NCI-H1436 treated with DMSO at 0.1 percent for 48 hours (cell line): ENCODE measurements around the gene PRRT1.
"Not testable (repeated sequence)": the region's sequence is repeated elsewhere in the genome, so short reads cannot be mapped to it uniquely, and the experiment has no call there.

Source experiments
- DNase-seq: peaks from one replicate; lab custom pipeline; 2025; lab: John Stamatoyannopoulos, UW

The PRRT1 gene

DNA sequence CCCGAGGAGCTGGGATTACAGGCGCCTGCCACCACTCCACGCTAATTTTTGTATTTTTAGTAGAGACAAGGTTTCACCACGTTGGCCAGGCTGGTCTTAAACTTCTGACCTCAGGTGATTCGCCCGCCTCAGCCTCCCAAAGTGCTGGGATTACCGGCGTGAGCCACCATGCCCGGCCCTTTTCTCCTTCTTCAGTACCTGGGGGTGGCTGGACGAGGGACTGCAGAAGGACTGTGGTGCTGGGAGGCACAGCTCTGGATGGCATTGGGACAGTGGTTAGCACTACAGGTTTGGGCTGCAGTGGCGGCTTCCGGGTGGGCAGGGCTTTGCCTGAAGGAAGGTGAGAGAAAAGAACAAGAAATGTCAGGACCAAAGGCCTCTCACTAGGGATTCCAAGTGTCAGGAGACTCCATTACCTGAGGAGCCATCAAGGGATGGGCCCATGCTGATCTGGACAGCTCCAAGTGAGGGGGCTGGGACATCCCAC, 31.1 kb downstream of the PRRT1 start:
- no peak for DNase-seq

DNA sequence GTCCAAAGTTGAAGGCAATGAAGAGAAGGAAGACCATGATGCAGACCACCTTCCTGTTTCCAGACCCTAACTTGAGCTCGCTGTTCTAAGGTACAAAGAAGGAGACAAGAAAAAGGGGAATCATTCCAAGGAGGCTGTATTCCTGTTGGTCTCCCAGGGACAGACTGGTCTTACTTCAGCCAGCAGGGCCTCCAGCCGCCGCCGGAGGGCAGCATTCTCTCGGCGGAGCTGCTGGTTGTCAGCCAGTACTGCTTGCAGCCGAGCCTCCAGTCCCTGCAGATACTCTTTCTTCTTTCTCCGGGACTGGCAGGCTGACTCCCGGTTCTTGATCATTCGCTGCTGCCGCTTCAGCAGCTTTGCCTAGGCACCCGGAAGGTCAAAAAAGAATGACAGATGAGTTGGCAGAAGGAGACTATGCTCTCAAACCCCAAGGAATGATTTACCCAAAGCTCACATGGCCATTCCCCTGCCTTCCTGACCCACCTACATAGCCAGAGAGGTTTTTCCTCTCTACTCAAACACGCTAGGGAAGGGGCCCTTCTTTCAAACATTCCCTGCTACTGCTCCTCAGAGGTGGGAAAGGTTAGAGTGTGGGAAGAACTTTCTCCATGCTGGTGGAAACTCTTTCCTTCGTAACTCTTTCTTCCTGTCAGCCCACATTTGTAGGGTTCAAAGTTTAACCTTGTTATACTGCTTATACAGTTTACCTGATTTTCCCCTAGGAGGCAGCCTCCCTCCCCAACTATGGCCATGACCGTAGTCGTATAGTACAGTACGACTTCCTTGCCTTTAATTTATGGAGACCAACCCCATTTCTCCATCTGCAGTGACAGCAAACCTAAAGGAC, 32.7 kb downstream of the PRRT1 start:
- peak; percentile 4 for DNase-seq

DNA sequence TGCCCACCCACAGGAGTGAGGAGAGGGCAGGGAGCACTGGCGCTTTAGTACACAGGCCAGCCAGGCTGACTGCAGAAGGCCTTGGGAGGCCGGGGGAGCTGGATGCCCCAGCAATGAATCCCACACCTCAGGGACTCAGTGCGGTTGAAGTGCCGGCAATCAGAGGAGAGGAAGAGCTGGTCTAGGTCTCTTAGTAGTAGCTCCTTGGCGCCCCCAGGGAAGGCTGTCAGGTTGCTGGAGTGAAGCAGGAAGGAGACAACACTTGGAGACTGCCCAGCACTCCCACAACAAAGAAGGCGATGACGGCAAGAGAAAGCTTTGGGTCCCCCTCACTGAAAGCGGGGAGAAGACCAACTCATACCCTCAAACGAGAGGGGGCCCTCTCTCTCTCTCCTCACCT, 34.3 kb downstream of the PRRT1 start:
- no peak for DNase-seq

DNA sequence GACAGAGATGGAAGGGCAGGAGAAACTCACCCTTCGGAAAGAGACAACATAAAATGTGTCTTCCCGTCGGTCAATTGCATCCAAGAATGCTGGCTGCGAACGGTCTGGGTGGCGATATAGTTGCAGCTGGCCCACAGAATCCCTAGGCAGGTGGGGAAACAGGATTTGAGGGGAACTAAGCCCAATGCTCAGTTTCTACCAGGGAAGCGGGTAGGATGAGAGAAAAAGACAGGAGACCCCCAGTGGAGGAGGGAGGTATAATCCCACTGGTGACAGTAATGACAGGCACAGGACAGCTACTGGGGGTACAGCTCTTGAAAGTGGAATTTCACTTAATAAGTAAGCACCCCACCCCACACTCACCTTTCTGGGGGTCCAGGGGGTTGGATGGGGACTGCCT, 35.1 kb downstream of the PRRT1 start:
- DNase-seq = no peak

DNA sequence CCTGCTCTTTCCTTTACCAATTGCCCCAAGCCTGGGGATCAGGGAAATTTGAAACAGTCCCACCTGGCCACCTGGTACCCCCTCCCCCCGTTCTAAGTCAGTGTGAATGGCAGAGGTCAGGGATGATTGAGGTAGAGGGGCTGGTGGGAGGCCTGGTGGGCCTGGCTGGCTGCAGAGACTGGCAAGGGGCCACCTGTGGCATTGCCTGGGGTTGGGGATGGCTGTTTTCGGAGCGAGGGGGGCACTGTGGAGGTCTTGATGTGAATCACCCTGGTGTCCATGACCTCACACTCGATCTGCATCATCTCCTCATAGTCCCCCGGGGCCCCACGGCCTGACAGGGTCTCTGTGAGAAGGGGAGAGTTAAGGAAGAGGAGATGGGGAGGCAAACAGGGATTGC, 36.1 kb downstream of the PRRT1 start:
- DNase-seq = no peak

DNA sequence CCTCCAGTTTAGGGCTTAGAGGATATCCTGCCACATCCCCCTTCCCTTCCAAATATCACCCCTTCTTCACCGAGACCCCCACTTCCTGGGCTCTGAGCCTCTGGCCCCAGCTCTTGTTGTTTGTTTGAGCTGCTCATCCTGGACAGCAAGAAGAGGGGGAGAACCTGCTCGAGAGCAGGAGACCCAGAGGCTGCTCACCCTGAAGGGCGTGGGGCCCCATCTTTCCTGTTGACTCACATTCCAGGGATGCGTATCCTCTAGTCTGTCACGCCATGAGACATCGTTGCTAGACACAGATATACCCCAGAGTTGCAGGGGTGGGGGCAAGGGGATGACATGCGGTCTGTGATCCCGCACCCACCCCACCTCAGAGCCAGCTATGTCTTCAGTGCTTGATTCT, 36.9 kb downstream of the PRRT1 start:
- DNase-seq = no peak

DNA sequence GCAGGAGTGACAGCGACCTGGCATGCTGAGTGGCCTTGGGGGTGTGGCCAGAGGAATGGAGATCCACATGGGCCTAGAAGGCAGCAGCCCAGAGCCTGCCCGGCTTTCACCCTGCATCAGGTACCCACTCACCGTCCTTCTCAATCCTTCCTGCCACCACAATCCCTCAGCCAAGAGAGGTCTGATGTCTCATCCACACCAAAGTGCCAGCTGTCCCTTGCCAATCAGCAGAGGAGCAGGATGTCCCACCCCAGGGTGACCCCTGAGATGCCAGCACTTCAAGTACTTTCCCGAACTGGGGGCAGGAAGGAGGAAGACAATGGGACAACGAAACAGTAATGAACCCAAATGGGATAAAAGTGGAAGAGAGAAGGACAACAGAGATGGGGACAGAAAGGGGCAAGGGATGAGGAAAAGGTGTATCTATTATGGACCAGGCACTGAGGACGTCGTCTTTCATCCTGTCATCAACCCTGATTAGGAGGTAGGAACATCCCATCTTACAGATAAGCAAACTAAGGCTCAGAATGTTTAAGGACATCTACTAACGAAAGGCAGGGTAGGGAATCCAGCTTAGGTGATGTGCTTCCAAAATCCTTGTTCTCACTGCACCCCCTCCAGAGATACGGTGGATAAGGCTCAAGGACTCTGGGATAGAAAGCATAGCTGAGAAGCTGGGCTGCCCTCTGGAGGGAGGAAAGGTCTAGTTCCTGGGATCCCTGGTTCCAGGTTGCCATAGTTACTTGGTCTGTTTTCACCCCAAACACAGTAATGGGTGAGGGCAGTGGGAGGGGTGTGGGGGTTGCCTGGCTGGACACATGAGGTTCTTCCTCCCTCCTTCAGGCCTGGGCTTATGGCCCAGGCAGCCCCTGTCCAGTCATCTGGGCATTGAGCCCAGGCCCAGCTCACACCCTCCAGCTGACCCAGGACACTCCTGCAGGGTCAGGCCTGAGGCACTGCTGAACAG, 38.1 kb downstream of the PRRT1 start:
- no peak for DNase-seq

DNA sequence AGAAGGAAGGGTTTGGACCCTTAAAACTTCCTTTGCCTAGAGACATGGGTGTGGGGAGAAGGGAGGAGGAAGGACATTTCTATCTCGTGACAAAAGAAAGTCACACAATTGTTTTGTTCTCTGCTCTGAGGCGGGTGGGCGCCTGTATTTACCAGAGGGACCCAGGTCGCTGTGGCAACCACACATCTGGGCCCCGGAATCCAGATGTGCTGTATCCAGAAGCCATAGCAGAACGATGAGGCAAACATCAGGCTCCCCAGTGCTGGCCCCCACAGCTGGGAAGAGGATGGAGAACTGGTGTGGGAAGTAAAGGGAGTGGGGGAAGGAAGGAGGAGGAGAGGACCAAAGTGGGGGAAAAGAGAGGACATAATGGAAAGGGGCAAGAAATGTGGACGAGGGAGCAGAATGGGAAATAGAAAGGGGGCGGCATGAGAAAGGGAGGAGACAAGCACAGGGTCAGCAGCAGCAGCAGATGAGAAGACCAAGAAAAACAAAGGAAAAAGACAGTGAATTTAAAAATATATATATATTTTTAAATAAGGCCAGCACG, 39.2 kb downstream of the PRRT1 start:
- DNase-seq = no peak

DNA sequence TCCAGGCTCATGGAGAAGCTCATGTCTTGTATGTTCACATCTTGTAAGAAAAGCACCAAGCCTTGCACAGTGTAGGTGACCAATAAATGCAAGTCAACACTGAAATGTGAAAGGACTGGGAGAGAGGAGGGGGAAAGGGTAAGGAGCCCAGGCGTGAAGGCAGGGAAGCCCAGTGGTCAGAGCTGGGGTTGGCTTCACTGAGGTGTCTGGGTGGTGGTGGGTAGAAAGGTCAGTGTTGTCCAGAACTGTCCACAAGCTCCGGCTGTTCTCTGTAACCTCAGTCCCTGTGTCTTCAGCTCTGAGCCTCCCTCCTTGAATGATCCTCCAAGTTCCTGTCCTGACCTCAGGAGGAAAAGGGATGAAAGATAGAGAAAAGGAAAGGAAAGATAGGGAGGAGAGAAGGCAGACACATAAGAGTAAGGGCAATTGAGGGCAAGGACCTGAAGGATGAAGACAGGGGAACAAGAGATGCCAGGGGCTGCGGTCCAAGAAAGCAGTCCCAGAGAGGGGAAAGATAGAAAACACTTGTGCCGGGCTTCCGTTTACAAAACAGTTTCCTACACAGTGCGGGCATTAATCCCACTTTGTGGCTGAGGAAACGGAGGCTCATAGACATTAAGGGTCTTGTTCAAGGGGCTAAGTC, 40.2 kb downstream of the PRRT1 start:
- no peak for DNase-seq

DNA sequence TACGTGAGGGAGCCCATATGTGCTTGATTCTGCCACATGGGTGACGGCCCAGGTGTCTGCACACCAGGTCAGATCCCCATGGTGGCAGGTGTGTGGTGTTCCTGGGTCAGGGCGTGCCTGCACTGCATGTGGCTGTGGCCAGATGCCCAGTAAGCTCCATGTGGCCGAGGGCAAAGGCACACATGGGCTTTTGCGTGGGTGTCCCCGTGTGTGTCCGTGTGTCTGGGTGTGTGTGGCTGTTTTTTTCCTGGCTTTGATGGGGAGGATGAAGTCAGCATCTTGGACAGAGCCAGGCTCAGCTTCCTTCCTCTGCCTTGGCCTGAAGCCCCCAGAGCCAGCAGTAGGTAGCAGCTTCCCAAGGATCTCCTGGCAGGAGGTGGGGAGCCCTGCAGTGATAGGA, 41.1 kb downstream of the PRRT1 start:
- DNase-seq = no peak

DNA sequence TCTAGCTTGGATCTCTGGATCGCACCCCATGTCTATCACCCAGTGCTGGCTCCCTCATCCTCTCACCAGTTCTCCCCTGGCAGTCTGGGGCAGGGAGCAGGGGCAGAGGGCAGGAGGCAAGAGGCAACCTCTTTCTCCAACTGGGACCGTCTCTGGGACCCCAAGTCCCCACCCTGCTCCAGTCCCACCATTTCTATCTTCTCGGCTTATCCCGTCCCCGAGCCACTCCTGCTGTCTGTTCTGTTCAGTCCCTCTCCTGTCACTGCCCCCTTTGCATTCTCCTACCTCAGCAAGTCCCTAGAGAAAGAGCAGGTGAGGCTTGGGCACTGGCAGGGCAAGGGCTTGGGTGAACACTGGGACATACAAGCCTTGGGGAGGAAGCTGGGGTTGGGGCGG, 42.0 kb downstream of the PRRT1 start:
- DNase-seq = no peak

DNA sequence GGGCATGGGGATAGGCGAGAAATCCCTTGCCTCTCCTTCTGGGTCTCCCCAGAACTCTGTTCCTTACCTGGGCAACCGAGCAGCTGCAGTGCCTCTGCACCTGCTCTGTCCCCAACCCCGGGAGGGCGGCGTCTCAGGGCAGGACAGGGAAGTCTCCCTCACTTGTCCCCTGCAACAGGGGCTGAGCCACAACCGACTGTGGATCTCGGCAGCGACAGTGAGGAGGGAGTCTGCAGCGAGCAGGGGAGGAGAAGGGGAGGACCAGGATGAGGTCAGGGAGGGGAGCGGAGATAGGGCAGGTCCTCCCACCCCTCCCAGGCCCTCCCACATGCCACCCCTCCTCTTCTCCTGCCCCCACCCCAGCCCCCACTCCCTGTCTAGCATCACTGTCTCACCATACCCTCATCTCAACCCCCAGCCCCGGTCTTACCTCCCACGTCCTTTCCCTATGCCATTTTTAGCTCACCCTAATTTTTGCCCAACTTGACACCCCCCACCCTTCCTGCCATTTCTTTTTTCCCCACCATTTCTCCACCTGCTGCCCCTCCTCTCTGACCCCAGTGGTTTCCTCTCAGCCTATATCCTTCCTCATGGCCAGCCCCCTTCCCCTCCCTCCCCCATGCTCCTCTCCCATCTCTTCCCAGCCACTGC, 42.5 kb downstream of the PRRT1 start, which contains the start of gene TNXB:
Gene TNXB (minus strand): TSS at position 225 of the 651 bp plus-strand sequence. CDS start 11,140 bp downstream, outside the sequence.
- no peak for DNase-seq

DNA sequence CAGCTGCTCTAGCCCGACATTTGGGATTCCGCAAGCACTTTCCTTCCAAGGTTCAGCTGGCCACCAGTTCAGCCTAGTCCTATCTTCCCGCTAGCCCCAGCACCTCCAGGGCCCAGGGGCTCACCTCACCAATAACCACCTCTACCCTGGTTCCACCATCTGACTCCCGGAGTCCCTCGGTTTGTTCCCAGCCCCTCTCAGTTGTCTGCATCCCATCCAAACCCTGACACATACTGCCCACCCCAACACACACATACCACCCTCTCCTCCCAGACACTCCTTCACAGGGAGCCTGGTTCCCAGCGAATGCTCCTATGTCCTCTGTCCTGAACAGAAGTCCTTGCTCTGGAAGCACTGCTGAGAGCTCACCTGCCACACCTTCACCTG, 43.0 kb downstream of the PRRT1 start:
- no peak for DNase-seq

DNA sequence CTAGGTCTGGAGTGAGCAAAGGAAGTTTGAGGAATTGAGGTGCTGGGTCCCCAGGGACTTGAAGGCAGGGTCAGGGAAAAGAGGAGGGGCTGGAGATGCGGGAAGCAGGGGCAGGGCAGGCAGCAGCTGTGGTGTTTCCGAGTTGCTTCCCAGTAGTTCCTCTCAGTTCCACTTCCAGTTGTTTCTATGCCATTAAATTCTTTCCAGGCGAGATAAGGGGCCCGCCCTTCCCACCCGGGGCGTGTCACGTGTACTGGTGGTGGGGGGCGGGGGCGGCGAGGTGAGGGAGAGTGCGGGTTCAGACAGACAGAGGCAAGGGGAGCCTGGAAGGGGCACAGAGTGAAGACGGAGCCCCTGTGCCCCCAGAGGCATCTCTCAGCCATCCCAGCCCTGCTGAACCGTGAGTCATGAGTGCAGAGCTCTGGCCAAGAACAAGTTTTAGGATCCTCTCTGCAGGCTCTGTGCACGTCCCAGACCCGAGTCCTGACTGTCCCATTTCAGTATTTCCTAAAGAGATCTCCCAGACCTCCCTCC, 43.6 kb downstream of the PRRT1 start:
- no peak for DNase-seq

DNA sequence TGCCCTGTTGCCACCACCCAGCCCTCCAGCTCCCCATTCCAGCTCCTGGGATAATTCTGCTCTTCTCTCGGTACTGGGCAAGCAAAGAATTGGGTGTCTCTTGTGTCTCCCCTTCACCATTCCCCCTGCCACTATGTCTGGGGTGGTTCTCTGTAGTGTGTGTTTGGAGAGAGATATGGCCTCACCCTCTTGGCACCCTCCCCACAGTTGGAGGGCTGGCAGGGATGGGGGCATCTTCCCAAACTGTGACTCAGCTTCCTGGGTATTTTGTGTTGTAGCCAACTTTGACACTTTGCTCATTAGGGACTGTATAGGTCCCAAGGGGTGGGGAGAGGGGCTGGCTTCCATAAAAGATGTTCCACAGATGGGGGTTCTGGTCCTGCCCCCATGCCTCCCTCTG, 44.3 kb downstream of the PRRT1 start:
- DNase-seq = no peak

DNA sequence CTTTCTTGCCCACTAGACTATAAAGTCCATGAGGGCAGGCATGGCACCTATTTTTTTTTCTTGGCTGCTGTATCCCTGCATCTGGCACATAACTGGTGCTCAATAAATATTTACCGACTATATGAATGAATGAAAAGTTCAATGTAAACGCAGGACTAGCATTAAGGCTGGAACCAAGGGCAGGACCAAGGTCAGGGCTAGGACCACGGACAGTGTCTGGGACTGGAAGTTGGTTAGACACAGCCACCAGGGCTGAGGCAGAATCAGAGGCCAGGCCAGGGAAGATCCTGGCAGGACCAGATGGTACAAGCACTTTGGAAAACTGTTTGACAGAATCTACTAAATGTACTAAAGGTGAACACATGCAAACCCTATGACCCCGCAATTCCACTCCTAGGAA, 46.3 kb downstream of the PRRT1 start:
- DNase-seq = no peak

DNA sequence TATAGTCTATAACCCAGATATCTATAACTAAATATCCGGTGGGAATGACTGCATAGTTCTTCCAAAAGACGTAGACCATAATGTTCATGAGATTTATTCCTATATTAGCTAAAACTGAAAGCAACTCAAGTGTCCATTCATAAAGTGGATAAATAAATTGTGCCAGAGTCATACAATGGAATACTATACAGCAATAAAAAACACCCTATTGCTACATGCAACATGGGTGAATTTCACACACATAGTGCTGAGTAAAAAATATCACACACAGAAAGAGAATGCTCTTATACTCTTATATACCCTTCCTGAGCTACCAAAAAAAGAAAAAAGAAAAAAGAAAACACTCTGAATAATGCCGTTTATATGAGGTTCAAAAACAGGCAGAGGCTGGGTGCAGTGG, 49.5 kb downstream of the PRRT1 start:
- no peak for DNase-seq

DNA sequence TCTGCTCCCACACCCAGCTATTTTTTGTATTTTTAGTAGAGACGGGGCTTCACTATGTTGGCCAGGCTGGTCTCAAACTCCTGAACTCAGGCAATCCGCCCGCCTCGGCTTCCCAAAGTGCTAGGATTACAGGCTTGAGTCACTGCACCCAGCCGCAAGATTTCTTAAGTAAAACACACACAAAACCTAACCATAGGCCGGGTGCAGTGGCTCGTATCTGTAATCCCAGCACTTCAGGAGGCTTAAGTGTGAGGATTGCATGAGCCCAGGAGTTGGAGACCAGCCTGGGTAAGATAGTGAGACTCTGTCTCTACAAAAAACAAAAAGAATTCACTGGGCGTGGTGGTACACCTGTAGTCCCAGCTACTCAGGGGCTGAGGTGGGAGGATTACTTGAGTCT, 51.5 kb downstream of the PRRT1 start:
- DNase-seq = not testable (repeated sequence)
